GM21723 (cell line): ENCODE measurements around the gene ITGAD.

Experiments
- ATAC-seq: cut with Tn5 transposase; IDR thresholded peaks from one replicate; pipeline ENCODE4 v1.9.1; 2021; ENCODE audit warnings: mild to moderate bottlenecking, moderate library complexity; ENCODE audit not compliant: unreplicated experiment

ITGAD gene

DNA sequence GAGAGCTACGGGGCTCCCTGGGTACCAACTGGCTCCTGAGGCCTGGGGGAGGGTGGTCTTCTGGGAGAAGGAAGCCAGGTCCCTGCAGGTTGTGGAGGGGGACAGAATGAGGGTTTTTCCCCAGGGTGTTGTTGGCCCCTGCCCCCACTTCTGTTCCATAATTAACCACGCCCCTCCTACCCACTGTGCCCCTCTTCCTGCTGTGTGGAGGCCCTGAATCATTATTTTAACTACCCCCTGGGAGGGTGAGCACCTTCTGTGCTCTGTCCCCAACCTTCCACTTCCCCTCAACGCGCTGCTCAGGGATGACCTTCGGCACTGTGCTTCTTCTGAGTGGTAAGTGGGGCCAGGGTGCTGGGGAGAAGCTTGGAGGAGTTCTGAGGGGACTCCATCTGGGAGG lies at the start of gene ITGAD:
Gene ITGAD, plus strand, starts transcription at position 280 of the 400 bp plus-strand sequence. Its CDS starts 26 bp downstream, at position 306.
- ATAC-seq, result no peak

DNA sequence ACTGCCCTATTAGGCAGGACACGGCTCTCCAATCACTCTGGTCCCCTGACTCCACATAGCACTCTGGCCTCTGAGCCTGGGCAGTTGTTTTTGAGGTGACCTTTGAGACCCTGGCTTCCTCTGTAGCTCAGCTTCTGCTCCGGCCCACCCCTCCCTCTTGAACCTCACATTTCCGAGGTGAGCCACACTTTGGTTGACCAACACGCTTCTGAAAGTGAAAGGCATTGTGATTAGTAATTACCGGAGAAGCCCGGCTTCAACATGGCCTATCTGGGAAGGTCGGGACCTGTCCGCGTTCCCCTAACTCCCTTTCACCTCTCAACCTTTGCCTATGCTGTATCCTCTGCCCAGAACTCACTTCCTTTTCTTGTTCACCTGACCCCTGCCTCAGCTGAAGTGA lies 48.4 kb upstream of the ITGAD start:
- ATAC-seq, result peak; percentile 92

DNA sequence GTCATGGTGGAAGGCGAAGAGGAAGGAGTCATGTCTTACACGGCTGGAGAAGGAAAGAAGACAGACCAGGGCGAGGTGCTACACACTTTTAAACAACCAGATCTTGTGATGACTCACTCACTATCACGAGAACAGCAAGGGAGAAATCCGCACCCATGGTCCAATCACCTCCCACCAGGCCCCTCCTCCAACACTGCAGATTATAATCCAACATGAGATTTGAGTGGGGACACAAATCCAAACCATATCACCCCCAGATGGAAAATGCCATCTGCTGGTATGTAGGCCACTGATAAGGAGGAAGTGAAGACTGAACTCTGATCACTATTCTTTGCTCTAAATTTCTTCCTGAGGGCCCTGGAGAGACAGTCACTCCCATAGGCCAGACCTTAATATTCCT lies 45.7 kb upstream of the ITGAD start:
- ATAC-seq, result no peak

DNA sequence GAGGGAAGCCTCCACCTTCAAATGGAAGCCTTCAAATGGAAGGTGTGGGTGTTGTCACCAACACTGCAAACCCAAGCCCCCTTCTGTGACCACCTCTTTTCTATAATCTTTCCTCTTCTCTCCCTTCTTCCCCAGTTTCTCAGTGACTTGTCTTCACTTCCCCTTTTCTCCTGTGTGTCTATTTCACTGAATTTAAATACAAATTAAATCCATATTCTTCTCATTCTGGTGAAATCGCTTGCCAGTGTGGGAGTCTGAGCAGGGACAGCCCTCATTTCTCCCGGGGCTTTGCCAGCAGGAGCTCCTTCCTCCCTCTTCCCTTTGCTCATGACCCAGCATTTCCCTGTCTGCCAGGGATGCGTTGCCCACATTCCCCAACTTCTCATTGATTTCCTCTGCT lies 44.6 kb upstream of the ITGAD start:
- ATAC-seq, result no peak

DNA sequence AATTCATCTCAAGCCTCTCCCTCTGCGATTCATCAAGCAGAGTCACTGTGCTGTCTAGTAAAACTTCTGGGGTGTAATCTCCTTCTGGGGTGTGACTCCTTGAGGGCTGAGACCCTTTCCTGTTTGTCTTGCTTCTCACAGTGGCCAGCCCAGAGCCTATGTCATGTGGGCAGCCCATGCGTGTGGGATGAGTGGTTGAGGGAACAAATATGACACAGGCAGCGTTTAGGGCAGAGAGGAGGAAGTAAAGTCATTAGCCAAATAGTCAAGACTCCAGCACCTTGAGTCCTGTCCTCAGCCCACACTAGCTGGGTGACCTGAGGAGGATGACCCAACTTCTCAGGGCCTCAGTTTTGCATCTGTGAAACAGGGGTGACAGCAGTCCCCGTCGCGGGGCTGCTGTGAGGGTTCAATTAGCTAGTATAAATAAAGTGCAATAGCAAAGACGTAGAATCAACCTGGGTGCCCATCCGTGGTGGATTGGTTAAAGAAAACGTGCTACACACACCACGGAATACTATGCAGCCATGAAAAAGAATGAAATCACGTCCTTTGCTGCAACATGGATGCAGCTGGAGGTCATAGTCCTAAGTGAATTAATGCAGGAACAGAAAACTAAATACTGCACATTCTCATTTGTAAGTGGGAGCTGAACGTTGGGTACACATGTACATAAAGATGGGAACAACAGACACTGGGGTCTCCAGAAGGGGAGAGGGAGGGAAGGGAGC lies 42.7 kb upstream of the ITGAD start:
- no peak for ATAC-seq

DNA sequence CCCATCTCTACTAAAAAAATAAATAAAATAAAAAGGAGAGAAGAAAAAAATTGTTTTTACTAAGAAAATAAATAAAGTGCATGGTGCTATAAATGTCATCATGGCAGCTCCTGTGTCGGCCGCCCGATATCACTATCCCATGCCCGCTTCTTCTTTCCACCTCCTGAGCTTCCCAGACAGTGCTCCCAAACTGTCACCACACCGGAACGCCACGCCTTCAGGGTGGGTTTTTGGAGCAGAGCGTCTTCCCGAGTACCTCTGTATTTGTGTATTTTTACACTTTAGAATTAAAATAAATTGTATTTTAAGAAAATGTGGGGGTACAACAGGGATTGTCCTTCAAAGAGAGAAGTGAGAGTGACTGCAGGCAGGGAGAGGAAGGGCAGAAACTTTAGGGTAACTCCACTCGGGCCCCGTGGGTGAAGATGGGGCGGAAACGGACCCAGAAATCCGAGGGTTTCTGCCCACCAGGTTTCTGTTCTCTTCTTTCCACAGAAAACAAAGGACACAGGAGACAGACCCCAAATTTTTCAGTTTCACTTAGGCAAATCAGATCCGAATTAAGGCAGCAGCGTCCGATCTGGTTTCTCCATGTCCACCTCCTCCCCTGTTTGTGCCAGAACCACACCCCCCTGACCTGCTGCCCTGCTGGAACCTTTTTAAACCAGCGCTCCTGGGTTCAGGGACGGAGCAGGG lies 41.7 kb upstream of the ITGAD start:
- no peak for ATAC-seq

DNA sequence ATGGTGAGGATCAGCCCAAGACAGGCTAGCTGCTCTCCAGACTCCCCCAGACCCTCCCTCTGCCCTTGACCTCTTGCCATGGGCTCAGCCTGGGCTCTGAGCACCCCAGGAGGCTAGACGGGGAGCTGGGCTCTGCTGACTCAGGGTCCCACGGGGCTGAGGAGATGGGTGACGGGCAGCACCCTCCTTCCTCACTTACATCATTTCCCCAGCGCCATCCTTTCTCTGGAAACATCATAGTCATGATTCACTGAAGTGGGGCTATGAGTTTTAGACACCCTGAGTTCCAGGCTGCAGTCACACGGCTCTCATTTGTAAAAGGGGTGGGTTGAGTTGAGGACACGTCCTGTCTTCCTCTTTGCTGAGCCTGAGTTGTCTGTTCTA lies 41.2 kb upstream of the ITGAD start:
- no peak for ATAC-seq

DNA sequence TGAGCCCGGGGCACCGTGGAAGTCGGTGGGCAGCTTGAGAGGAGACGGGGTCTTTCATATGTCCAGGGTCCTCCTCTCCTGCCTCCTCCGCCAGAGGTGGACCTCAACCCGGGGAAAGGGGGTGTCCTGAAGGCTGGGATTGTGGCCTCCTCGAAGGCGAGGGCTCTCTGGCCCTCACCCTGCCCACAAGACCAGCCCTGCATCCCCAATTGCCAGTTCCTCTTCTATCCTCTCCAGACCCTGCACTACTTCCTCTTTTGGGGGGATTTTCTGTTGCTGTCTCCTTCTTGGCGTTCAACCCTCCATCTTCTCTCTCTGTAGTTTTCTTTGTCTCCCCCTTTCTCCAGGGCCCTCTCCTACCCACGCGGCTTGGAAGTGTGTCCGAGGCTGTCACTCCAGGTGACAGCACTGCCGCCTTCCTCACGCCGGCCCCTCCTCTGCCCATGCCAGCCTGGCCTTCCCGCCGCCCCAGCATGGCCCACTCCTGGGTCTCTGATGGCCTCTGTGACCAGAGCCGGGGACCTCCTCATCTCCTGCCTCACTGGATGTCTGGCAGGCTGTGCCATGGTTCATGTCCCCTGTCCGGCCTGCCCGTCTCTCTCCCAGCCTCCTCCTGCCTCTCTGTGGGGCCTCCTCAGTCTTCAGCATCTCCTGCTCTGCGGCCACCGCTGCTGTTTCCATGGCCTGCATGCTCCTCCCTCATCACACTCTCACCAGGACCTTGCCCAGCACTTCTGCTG lies 40.6 kb upstream of the ITGAD start:
- no peak for ATAC-seq

DNA sequence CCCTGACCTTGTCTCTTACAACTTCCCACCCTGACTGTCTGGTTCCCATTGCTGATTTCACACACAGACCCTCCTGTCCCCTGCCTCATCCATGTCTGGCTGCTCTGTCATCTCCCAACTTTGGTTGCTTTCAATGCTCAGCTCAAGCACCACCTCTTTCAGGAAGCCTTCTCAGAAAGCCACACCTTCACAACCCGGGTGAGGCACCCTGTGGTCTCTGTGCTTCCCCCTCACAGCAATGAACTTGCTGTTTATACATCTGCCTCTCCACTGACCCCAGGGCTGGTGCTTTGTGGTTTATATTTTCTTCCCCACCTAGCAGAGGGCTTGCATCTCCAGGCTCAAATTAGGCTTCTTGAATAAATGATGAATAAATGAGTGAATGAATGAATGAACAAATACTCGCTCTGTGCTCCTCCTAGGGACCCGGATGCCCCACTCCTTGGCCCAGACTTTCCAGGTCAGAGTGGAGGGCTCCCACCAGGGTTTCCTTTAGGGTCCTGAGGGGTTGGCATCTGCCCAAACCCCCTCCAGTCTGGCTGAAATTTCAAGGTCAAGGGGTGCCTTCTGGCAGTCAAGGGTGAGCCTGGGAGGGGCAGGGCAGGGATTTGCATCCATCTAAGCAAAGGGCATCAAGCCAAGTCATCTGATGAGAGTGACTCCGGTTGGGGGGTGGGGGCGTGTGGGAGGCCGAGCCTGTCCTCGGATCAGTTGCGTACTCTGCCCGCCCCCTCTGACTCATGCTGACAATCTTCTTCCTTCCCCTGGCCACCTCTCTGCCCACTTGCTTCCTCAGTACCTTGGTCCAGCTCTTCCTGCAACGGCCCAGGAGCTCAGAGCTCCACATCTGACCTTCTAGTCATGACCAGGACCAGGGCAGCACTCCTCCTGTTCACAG lies 38.5 kb upstream of the ITGAD start, which contains the start of gene ITGAX:
Gene ITGAX, plus strand, starts transcription at position 783 of the 898 bp plus-strand sequence. Its CDS starts 79 bp downstream, at position 862.
- peak; percentile 74 for ATAC-seq

DNA sequence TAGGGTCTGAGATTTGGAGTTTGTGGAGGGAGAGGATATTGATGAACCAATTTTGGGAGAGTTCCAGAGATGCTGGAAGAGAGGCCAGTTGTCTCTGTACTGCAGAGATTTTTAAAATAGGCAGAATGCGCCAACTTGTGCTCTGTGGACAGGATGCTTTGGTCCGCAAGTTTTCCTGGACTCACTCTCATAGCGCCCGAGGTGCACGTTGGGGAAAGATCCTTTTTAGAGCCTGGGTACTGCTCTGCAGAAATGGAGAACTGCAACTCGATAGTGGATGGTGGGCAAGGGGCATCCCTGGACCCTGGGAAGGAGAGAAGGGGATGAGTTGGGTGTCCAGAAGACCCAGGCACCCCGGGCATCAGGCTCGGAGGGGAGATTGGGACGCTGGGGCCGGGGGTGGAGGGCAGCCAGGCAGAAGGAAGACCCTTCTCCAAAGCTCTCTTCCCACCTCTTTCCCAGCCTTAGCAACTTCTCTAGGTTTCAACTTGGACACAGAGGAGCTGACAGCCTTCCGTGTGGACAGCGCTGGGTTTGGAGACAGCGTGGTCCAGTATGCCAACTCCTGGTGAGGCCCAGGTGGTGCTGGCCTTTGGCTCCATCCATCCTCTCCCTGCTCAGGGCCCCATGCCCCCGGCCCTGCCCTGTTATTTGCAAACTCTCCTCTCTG lies 37.6 kb upstream of the ITGAD start:
- no peak for ATAC-seq

DNA sequence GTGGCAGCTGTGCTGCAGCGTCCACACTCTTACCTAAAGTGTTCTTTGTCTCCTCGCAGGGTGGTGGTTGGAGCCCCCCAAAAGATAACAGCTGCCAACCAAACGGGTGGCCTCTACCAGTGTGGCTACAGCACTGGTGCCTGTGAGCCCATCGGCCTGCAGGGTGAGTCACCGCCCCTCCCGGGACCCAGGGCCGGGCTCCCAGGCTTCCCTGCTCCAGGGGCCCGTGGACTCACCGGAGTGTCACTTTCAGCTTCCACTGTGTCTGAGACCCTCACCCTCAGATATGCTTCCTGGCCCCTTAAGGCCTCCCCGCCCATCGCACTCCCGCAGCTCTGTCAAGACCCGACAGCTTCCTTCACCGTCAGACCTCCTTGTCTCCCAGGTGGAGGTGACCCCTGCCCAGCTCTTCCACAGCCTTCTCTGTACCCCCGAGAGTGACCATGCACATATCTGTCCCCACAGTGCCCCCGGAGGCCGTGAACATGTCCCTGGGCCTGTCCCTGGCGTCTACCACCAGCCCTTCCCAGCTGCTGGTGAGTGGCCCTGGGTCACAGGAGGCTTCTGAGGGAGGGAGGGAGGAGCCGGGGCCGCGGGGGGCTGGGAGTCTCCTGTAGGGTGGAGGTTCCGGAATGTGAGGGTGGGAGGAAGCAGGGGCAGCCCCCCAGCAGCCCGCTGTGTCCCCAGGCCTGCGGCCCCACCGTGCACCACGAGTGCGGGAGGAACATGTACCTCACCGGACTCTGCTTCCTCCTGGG lies 36.4 kb upstream of the ITGAD start:
- ATAC-seq, result no peak

DNA sequence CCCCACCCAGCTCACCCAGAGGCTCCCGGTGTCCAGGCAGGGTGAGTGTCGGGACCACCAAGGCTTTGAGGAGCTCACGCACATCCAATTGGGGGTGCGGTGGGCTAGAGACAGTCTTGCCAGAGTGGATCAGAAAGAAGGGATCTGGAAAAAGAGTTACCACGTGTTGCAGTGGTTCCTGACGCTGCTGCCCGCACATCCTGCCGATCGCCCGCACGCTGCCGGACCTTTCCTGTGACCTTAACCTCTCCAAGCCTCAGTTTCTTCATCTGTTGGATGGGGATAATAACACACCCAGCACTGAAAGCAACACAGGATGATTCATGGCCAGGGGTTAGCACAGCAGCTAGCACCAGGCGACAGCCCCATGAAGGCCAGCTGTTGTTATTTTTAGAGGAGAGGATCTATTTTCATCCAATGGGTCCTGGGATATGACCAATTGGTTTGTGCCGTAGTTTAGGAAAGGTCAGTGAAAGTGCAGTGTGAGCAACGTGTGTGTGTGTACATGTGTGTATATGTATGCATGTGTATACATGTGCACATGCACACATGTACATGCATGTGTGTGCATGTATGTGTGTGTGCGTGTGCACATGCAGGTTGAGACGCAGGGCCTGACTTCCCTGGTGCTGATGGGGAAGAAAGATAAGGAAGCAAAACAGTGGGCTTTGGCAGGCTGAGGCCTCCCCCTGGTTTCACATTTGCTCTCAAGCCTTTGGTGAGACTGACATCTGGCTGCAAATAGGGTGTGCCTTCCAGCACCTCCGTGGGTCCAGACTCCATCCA lies 35.6 kb upstream of the ITGAD start:
- ATAC-seq, result no peak

DNA sequence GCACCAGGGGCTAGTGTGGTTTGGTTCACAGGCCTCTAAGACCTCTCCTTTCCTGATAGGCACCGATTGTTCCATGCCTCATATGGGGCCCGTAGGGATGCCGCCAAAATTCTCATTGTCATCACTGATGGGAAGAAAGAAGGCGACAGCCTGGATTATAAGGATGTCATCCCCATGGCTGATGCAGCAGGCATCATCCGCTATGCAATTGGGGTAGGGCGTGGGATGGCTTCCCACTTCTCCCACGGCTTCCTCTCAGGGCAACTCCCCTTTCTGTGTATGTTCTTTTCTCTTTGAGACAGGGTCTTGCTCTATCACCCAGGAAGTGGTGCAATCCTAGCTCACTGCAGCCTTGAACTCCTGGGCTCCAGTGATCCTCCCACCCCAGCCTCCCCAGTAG lies 32.9 kb upstream of the ITGAD start:
- no peak for ATAC-seq

DNA sequence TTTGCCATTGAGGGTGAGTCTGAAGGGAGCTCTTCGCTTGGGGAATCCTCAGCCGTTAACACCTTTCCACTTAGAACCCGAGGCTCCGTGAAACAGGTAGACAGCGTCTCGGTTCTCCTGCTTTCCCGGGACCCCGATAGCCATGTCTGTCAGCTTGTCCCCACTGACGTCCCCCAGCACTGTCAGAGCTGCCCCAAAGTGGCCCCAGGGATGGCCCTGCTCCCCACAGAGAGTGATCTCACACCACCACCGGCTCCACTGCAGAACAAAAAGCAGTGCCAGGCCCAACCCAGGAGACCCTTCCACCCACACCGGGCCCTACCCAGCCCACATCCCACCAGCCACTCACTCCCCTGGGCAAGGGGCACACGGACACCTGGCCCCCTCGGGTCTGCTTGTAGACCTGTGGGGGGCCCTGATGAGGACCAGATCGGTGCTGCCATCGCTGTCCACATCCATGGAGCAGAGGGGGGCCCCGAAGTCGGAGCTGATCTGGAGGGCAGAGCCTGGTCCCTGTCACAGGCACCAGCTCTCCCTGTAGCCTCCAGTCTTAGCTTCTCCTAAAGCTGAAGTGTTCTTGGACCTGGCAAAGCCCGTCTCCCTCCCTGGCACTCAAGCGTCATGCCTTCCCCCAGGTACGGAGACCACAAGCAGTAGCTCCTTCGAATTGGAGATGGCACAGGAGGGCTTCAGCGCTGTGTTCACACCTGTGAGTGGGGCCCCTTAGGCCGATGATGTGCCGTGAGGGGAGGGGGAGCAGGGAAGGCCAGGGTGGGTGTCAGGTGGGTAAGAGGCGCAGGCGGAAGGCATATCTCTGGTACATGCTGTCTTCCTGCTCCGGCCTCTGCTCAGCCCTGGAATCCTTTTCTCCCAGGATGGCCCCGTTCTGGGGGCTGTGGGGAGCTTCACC lies 31.7 kb upstream of the ITGAD start:
- no peak for ATAC-seq

DNA sequence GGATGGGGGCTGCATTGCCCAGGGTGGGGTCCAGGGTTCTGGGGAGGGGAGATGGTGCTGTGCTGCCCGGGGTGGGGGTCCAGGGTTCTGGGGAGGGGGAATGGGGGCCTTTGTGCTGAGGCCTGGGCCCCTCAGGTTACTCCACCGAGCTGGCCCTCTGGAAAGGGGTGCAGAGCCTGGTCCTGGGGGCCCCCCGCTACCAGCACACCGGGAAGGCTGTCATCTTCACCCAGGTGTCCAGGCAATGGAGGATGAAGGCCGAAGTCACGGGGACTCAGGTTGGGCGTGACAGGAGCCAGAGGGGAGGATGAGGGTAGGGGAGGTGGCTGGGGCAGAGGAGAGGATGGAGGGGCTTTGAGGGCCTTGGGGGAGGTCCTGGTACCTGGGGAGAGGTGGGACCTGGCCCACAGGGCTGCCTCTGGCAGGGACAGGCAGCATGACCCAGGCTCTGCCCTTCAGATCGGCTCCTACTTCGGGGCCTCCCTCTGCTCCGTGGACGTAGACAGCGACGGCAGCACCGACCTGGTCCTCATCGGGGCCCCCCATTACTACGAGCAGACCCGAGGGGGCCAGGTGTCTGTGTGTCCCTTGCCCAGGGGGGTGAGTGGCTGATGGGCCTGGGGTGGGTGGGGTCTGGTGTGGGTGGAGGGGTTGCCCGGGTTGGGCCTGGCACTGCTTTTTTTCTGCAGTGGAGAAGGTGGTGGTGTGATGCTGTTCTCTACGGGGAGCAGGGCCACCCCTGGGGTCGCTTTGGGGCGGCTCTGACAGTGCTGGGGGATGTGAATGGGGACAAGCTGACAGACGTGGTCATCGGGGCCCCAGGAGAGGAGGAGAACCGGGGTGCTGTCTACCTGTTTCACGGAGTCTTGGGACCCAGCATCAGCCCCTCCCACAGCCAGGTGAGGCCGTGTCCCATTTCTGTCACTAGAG lies 30.4 kb upstream of the ITGAD start:
- no peak for ATAC-seq

DNA sequence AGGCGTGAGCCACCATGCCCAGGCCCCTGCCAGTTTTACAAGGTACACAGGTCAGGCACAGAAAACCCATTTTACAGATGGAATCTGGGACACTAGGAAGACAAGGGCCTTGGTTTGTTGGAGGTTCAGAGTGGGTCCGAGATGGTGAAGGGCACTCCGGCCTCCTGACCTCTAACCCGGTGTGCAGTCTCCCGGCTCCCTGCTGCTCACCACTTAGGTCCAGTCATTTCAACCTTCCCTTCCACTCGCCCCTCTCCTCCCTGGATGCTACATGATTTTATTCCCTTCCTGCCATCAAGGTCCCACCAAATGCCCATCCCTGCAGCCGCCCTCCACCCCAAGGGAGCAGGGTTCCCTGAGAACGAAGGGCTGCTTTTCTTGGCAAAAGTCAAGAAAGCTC lies 29.4 kb upstream of the ITGAD start:
- ATAC-seq, result no peak

DNA sequence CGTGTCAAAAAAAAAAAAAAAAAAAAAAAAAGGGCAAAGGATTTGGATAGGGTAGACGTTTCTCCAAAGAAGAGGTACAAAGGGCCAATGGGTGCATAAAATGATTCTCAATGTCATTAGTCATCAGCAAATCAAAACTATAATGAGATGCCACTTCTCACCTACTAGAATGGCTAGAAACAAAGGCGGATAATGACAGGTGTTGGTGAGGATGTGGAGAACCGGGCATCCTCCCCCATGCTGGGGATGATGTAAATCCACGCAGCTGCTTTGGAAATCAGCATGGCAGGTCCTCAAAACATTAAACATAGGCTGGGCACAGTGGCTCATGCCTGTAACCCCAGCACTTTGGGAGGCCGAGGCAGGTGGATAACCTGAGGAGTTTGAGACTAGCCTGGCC lies 28.7 kb upstream of the ITGAD start:
- no peak for ATAC-seq
